Activated naive CD4-positive, alpha-beta T cell (primary cell): ENCODE data around the gene MPP1.
A peak's percentile ranks its signal among the peaks of the same experiment; 100 is the strongest.
"Not testable (repeated sequence)": the region's sequence is repeated elsewhere in the genome, so short reads cannot be mapped to it uniquely, and the experiment has no call there.

Experiments
- DNase-seq, 4 experiments: peaks; one replicate each; lab custom pipeline; 2025; lab: John Stamatoyannopoulos, UW

Gene MPP1

DNA sequence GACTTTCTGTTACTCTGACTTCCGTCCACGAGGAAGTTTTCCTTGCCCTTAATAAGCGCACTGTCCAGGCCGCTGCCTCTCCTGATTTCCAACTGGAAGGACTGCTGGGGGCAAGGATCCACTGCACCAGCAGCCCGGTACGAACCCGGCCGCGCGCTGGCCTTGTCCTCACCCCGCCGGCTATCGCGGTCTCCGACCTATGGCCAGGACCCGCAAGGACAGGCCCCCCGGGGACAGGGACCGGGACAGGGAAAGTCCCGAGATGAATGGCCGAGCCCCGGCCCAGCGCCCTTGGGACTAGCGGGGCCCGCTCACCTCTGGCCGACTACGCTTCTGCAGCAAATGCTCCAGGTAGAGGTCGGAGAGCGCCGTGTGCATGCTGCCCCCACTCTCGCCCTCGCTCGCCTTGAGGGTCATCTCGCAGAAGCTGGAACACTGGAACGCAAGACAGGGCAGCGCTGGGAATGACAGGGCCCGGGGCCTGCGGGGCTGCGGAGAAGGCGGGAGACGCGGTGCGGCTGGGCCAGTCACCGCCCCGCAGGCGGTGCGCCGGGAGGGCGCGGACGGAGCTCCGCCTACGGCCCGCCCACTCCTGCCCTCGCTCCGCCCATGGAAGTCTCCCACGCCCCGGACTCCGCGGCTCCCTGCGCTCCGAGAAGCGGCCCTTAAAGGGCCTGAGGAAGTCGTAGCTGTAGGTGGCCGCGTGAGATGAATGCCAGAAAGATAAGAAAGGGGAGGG lies at the start of gene MPP1:
Gene MPP1 (minus strand): TSS at position 529 of the 739 bp plus-strand sequence. CDS start 112 bp downstream, at position 417.
- peak in 3 of 4 experiments; percentile 20 to 65 (median 44) for DNase-seq

DNA sequence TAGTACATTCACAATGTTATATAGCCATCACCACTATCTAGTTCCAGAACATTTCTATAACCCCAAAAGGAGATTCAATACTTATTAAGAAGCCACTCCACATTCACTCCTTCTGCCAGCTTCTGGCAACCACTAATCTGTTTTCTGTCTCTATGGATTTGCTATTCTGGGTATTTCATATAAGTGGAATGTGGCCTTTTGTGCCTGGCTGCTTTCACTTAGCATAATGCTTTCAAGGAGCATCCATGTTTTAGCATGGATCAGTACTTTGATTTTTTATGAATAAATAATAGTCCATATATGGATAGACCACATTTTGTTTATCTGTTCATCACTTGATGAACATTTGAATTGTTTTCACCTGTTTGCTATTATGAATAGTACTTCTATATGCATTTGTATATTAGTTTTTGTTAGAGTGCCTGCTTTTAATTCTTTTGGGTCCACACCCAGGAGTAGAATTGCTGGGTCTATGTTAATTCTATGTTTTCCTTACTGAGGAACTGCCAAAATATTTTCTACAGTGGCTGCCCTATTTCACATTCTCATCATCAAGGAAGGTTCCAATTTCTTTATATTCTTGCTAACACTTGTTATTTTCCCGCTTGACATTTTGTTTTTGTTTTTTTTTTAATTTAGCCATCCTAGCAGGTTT lies 45.8 kb upstream of the MPP1 start:
- DNase-seq, result no peak

DNA sequence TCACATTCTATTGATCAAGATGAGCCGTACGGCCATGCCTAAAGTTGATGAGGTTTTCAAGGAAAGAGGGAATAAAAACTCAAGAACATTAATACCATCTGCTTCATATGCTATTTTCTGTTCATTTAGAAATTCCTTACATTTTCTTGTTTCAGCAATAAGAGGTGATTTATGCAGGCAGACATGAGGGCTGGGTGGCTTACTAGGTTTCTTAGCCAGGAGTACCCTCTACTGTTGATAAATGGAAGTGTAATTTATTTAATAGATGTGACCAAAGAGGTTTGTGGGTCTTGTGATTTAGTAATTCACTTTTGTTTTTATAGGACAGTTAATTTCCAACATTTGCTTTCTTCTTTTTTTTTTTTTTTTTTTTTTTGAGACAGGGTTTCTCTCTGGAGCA lies 35.6 kb upstream of the MPP1 start:
- DNase-seq, result no peak

DNA sequence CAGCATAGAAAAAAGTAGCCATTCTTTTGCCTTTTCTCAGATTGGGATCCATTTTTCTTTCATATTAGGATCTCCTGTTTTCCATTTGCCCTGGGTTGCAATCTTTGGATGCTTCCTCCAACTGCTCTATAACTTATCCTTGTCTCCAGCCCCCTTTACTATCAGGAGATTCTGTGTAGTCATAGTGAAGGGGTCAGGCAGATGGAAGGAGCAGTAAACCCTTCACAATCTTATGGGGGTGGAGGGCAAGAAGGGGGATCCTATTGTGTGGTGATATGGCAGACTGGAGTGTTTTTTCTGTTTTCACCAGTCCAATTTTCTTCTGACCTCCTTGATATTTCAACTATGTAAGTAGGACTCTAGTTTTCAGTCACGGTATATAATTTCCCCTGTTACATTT lies 30.9 kb upstream of the MPP1 start:
- DNase-seq, result no peak

DNA sequence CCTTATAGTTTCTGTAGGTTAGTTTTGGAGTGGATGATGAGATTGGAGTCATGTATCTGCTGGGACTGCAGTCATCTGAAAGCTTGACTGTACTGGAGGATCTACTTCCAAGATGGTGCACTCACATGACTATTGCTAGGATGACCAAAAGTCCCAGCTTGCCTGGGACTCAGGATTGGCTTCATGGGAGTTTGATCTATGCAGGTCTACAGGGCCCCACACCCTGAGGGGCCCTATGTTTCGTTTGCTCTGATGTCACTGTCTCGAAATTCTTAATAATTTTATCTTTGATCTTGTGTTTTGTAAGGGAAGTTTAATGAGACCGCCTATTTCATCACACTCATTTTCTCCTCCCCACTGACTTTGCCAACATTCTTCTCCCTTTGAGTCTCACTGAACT lies 29.3 kb upstream of the MPP1 start, which contains the start of gene SMIM9:
Gene SMIM9 (minus strand): TSS at position 101 of the 400 bp plus-strand sequence. CDS start 3,806 bp downstream, outside the sequence.
- no peak for DNase-seq

DNA sequence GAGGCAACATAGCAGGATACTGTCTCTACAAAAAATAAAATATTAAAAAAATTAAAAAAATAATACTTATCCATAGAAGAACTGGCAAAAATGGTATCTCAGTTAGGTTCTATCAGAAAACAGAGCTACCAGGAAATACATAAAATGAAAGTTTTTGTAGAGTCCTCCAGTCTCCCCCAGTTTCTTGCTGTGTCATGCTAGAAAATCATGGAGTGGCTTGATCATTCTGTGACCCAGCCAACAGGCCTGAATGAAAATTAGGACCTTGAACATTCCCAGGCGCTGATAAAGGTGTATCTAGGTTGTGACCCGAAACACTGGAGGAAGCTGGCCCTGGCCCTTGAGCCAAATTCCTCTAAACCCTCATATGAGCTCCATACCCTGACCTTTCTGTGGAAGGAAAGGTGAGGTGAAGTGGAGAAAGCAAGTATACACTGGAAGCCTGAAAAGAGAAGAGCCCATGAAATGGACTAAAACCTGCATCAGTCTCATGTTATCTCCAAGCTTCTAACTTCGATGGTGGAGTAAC lies 28.5 kb upstream of the MPP1 start:
- DNase-seq, result no peak

DNA sequence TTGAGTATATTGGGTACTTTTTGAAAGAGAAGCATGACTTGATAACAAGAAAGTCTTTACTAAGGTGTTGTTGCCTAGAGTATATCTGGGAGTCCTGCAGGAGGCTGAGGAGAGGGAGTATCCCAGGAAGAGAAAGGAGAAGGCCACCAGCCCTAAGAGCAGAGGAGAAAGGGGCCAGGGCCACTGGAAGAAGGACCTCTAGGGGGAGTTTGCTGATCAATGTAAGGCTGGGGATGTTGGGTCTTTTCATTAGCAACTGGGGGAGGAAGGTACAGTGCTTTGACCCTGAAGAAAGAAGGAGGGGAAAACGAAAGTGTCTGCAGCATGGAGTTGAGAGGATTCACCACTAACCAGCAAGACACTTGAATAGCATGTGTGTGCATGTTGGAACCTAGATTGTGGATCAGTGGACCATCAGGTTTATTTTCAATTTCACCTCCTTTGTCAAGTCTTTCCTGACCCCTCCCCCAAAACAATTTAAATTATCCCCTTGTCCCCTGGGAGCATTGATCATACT lies 24.7 kb upstream of the MPP1 start:
- DNase-seq, result no peak

DNA sequence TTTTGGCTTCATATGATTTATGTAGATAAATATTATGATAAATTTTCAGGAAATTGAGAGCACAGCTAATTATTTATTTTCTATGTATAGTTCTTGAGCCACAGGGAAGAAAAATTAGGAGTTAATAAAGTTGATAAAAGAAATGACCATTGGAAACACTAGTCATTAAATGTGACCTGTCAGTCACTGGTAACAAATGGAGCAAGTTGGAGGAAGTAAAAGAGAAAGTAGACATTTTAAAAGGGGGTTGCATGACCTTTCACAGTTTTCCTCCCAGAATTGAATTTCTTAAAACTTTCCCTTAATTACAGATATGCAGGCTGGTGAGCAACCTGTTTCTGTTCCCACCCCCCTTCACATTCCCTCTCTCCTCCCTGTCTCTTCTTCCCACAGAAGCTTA lies 23.8 kb upstream of the MPP1 start:
- DNase-seq, result no peak

DNA sequence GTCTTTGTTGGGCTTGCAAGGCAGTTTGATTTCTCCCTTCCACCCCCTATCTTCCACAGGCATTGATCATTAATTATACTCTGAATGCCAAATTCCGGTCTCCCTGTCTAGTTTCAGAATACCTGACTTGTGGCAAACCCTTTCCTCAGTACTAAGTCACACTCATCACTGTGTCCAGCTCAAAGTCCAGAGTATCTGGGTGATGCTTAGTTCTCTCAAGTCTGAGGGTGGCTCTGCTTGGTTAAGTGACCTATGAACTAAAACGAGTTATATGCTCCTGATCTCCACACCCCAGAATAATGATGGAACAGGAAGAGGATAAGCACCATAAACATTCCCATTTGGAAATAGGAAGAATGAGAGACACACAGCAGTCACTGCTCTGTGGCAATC lies 22.7 kb upstream of the MPP1 start:
- no peak for DNase-seq

DNA sequence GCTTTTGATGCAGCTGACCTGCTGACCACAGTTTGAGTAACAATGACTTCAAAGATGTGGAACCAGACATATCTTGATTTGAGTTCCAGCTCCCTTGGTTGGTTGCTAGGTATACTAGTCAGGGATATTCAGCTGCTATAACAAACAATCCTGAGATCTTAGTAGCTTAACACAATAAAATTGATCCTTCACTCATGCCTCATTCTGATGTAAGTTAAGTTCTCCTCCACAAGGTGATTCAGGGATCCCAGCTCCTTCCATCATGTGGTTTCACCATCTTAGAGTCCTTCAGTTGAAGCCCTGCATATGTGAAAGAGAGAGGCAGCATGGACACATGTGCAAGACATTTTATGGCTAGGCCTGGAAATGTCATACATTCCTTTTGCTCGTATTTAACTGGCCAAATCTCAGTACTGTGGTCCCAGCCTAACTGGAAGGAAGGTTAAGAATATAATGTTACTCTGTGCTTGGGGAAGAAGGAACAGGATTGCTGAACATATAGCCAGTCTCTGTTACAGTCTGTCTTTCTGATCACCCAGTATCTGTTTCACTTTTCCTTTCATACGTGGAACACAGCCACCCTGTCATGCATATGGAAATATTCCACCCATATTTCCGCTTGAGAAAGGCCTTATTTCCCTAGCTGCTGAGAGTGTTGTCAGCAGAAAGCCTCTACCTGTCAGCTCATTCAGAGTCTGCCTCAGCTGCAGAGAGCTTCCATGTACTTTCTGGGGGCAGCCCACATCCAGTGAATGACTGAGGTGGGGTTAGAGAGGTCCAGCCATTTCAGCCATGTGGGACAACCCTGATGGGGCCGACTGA lies 22.1 kb upstream of the MPP1 start:
- no peak for DNase-seq

DNA sequence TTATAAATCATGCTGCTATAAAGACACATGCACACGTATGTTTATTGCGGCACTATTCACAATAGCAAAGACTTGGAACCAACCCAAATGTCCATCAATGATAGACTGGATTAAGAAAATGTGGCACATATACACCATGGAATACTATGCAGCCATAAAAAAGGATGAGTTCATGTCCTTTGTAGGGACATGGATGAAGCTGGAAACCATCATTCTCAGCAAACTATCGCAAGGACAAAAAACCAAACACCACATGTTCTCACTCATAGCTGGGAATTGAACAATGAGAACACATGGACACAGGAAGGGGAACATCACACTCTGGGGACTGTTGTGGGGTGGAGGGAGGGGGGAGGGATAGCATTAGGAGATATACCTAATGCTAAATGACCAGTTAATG lies 20.3 kb upstream of the MPP1 start:
- not testable (repeated sequence) for DNase-seq

DNA sequence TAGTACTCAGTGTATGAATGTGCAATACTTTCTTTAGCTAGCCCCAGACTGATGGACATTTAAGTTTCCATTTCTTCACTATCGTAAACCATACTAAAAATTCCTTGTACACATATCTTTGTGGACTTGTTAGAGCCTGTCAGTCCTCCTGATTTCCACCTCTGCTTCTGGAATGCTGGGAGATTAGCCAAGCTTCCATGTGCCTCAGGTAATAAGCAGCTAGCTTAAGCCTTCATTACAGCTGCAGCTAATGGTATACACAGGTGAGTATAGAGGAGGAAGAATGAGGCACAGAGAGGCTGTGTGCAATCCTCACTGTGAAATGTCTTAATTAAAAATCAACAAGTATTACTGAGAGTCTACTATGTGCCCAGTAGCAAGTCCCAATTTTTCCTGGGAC lies 19.4 kb upstream of the MPP1 start:
- no peak for DNase-seq

DNA sequence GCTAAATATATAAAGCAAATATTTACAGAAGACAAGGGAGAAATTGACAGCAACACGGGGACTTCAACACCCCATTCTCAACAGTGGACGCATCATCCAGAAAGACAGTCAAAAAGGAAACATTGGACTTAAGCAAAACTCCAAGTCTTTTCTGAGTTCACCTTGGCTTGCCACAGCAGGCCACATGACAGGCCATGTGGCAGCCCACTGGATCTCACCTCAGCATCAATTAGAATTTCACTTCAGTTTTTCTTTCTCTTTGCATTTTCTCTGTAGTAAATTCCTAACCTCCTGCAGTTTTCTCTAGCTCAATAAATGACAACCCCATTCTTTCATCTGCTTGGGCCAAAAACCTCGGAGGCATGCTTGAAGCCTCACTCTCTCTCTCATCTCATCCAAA lies 16.7 kb upstream of the MPP1 start:
- DNase-seq, result no peak

DNA sequence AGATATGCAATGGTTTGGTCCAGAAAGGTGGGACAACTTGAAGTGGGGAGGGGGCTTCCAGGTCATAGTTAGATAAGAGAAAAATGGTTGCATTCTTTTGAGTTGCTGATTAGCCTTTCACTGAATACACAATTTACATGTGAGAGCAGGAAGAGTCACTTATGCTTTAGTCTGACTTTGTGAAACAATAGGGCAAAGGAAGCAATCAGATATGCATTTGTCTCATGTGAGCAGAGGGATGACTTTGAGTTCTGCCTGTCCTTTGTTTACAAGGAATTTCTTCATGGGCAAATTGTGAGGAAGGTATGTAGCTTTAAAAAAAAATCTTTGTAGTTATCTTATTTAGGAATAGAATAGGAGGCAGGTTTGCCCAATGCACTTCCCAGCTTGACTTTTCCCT lies 16.2 kb upstream of the MPP1 start:
- DNase-seq, result no peak

DNA sequence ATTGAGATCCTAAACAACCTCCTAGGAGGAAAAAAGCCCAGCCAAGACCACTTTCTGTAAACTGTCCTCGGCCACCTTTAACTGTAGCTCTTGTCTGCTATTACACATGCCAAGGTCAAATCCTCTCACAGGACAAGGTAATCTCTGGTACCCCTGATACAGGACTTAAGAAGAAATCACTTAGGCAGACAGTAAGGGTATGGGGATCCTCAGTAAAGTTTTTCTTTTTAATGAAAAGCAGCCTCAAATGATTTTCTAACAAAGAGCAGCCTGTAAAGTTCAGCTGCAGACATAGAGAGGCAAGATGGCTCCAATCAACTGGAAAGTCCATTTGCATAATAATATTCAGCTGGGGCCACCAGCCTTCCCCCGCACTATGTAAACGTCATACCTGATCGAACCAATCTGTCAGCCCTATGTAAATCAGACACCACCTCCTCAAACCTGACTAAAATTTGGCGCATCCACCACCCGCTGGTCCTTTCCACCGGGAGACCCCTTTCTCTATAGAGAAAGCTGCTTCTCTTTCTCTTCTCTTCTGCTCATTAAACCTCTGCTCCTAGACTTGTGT lies 14.6 kb upstream of the MPP1 start:
- no peak for DNase-seq

DNA sequence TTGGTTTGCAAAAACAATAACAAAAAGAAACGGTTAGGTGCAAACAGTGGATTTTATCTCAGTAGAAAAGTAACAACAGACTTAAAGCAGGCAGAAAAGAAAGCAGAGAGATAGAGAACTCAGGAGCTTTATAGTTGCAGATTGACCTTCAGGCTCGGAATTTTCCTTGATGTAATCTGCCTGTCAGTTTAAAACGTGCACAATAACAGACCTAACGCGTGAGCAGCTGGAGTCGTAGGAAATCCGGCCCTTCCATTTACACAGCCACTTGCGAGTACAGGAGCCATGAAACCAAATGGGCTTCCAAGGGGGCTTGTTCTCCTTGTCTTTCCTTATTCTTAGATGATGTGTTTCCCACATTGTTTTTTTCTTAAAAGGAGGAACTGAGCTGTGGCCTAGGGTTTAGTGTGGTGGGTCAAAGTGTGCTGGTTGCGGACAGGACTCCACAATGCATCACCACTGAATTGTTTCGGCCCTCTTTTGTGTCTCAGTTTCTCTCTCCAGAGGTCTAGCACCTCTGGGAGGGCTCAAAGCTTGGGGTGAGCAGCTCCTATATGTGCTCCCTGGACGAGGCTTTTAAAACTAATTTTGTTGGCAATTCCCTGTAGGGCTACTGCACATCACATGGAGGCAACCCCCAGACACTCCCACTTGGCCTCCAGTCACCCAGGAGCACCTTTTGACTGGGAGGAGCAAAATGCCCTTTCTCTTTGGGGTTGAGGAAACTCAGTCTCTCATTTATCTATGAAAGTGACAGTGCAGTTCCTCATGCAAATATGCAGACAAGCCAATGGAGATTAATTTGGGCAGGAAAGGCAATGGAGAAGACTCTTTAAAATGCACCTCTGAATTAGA lies 13.9 kb upstream of the MPP1 start:
- no peak for DNase-seq

DNA sequence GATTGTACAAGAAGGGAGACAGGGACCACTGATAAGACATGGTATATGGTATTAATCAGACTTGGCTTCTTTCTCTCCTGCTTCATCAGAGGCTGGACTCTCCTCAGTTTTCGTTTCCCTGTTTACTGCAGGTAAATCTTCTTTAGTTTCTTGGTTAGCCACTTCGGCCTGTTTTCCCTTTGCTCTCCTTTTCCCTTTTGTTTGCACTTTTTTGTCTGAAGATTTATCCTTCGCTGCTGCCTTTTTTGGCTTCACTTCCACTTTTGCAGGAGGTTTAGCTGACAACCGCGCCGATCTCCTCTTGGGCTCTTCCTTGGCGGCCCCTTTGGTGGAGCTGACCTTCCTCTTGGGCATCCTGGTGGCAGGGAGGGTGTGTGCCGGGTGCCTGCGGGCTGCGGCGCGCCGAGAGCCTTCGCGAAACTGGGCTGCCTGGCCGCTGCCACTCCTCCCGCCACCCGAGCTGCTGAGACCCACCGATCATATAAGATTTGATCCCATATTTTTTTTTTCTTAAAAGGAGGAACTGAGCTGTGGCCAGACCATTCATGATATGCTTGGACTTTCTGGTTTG lies 11.8 kb upstream of the MPP1 start:
- DNase-seq, result not testable (repeated sequence)

DNA sequence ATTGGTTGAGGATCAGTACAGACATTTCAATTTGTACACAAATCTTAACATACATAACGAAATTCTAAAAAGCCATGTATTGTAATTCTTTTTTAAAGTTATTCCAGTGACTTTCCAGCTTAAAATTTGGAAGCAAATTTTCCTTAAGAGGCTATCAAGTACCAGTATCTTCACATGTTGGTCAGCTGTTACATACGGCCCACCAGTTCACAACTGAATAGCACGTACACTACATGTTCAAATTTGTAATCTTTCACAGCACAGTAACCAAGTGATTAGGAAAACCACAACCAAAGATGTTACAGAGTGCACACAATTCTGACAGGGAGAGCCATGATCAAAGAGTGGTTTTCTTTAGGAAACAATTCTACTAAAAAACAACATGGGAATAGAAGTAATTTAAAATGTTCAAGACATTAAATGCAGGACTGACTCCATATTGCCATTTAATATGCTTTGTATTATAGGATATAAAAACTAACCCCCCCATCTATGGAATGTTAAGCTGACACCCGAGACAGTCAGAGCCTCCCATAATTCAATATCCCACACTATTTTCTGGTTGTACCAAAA lies 11.1 kb upstream of the MPP1 start:
- DNase-seq, result not testable (repeated sequence)

DNA sequence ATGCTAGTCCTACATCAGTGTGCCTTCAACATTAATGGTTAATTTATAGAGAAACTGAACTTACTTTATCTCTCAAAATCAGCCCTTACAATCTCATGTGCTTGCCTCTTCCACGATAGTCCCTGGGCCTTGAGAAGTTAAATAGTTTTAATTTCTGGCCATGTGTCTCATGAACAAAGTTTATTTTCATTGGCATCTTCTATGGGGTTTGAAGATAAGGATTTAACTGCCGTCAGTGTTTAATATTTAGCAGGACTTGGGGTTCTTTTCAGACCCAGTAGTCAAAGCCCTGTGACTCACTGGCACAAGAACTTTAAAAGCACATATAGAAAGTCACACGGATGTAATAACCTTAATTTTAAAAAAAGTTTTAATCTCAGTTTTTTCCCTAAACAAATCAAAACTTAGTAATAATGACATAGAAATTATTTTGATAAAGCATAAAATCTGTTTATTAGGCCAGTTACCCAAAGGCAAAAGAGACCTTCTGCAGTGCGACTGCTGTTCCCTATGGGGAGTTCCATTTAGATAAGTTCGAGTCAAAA lies 10.1 kb upstream of the MPP1 start:
- DNase-seq, result no peak

DNA sequence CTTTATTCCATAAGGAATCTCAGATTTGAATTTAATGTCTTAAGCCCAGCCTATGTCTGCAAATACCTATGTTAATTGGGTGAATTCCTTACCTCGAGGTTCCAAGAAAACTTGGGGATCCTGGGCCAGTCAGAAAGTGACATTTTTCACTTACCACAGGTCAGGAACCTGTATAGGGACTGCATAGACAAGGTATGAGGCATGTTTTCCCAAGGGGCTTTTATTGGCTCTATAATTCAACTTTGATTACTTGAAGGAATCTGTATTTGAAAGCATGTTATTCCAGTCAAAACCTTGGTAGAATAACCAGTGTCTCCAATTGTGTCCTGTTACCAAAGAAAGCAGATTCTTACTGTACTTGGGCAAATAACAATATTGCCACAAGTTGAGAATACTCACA lies 8.5 kb upstream of the MPP1 start:
- DNase-seq, result no peak
